ENCODE measurements around the gene HLCS. TPM values are rescaled to one million over a fixed set of nuclear protein-coding genes. Genes with fewer than 3 reads are reported as not detected.

HLCS gene
- polyA plus RNA-seq, 1 donor (not counting 4 experiments of a cell fraction or from before 2014, with no cell fraction given) = 11.5 TPM

- Histone ChIP-seq H4K20me1 (ENCODE audit: control insufficient read depth, extremely low read depth, insufficient read depth, low read length) (no peaks in the 10 kb centered on the region), H3K79me2 (ENCODE audit: control insufficient read depth, insufficient read depth, low read length) (no peaks in the 10 kb centered on the region), H3K36me3 (ENCODE audit: control insufficient read depth in 2 of 2, extremely low read depth in 1 of 2, insufficient read depth in 2 of 2, low read length in 2 of 2) (no peaks in the 10 kb centered on the region), H3K27ac (ENCODE audit: control insufficient read depth, insufficient read depth, low read length) (no peak overlapping the region), H3K9me1 (ENCODE audit: control insufficient read depth, extremely low read depth, insufficient read depth, low read length) (no peaks in the 10 kb centered on the region), H3K9me3 (ENCODE audit: control insufficient read depth, low read depth, low read length) (no peaks in the 10 kb centered on the region), H3K27me3 (ENCODE audit: control insufficient read depth, extremely low read depth, insufficient read depth, low read length) (no peaks in the 10 kb centered on the region), H3K4me2 (ENCODE audit: control insufficient read depth, extremely low read depth, insufficient read depth, low read depth, low read length) (no peak overlapping the region), H2AFZ (ENCODE audit: control insufficient read depth, low read length) (no peak overlapping the region), H3K4me1 (ENCODE audit: control insufficient read depth, extremely low read depth, insufficient read depth, low read length) (peaks cover 10% of the 10 kb centered on the region), H3K9ac (ENCODE audit: control insufficient read depth, extremely low read depth, insufficient read depth, low read length) (no peak overlapping the region), H3K4me3 (ENCODE audit: control insufficient read depth in 2 of 3, extremely low read depth in 1 of 3, insufficient read depth in 2 of 3, low read depth in 1 of 3, low read length in 3 of 3) (no peak overlapping the region)
- dilution Hi-C loops (cut with MboI; ENCODE audit: extremely low pct_ligation_motif_present, low sequenced_read_pairs) = no loop called here
- no peak for DNase-seq (ENCODE audit: low read depth, low spot score)
- FAIRE-seq = no peak
- TF ChIP-seq EZH2 (IDR thresholded peaks at IDR 0.05; ENCODE audit: low read length) = no peak
- TF ChIP-seq, protein P1, sequence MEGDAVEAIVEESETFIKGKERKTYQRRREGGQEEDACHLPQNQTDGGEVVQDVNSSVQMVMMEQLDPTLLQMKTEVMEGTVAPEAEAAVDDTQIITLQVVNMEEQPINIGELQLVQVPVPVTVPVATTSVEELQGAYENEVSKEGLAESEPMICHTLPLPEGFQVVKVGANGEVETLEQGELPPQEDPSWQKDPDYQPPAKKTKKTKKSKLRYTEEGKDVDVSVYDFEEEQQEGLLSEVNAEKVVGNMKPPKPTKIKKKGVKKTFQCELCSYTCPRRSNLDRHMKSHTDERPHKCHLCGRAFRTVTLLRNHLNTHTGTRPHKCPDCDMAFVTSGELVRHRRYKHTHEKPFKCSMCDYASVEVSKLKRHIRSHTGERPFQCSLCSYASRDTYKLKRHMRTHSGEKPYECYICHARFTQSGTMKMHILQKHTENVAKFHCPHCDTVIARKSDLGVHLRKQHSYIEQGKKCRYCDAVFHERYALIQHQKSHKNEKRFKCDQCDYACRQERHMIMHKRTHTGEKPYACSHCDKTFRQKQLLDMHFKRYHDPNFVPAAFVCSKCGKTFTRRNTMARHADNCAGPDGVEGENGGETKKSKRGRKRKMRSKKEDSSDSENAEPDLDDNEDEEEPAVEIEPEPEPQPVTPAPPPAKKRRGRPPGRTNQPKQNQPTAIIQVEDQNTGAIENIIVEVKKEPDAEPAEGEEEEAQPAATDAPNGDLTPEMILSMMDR (optimal IDR thresholded peaks at IDR 0.05 in 1 of 3, IDR thresholded peaks at IDR 0.05 in 1 of 3, conservative IDR thresholded peaks at IDR 0.05 in 1 of 3; ENCODE audit: extremely low read depth in 1 of 3, insufficient read depth in 2 of 3, low read length in 3 of 3) = no peak
Measured at GRCh38 chr21:36790616-36791015, 175.9 kb downstream of the HLCS start.

DNA sequence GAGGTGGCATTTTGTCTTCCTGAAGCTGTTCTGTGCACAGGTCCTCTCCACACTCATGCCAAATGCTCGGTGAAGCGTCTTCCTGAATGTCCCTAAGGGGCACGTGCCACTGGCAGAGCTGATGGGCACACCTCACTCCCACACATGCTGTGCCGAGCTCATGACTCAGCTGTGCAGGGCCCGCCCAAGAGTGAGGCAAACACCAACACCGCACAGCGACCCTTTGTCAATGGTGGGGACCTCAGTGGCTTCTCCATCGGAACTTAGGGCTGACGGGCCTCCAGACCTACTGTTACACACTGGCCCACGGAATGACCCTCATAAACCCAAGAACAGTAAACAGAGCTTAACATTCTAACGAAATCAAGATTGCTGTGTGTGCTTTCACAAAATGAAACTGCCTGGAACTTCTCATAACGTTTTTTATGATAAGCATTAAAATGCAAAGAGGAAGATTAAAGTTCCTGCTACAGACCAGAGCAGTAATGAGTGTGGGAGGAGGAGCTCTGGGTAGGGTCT is 178.3 kb downstream of the HLCS start:
- H3K9me1 ChIP-seq (ENCODE audit: control insufficient read depth, extremely low read depth, insufficient read depth, low read length) = no peaks in the 10 kb centered on the region
- peak; percentile 32 for FAIRE-seq

More for the DNA sequence above, 178.3 kb downstream of the HLCS start:
- Histone ChIP-seq H2AFZ (ENCODE audit: control insufficient read depth, low read length) (peak overlapping the region; percentile 48), H3K9me3 (ENCODE audit: control insufficient read depth, low read depth, low read length) (no peaks in the 10 kb centered on the region), H3K4me3 (ENCODE audit: control insufficient read depth in 2 of 3, extremely low read depth in 1 of 3, insufficient read depth in 2 of 3, low read depth in 1 of 3, low read length in 3 of 3) (peak overlapping the region in 1 of 3 experiments; percentile 31), H3K36me3 (ENCODE audit: control insufficient read depth in 2 of 2, extremely low read depth in 1 of 2, insufficient read depth in 2 of 2, low read length in 2 of 2) (no peaks in the 10 kb centered on the region), H3K4me1 (ENCODE audit: control insufficient read depth, extremely low read depth, insufficient read depth, low read length) (peaks cover 33% of the 10 kb centered on the region), H3K27ac (ENCODE audit: control insufficient read depth, insufficient read depth, low read length) (peak overlapping the region; percentile 8), H3K4me2 (ENCODE audit: control insufficient read depth, extremely low read depth, insufficient read depth, low read depth, low read length) (peak overlapping the region; percentile 71), H3K27me3 (ENCODE audit: control insufficient read depth, extremely low read depth, insufficient read depth, low read length) (no peaks in the 10 kb centered on the region), H3K79me2 (ENCODE audit: control insufficient read depth, insufficient read depth, low read length) (no peaks in the 10 kb centered on the region), H3K9ac (ENCODE audit: control insufficient read depth, extremely low read depth, insufficient read depth, low read length) (peak overlapping the region; percentile 43), H4K20me1 (ENCODE audit: control insufficient read depth, extremely low read depth, insufficient read depth, low read length) (no peaks in the 10 kb centered on the region)
- DNase-seq (ENCODE audit: low read depth, low spot score) = no peak
- TF ChIP-seq EZH2 (IDR thresholded peaks at IDR 0.05; ENCODE audit: low read length) = no peak
- TF ChIP-seq, protein P1 (optimal IDR thresholded peaks at IDR 0.05 in 1 of 3, IDR thresholded peaks at IDR 0.05 in 1 of 3, conservative IDR thresholded peaks at IDR 0.05 in 1 of 3; ENCODE audit: extremely low read depth in 1 of 3, insufficient read depth in 2 of 3, low read length in 3 of 3) = no peak
- dilution Hi-C loops (cut with MboI; ENCODE audit: extremely low pct_ligation_motif_present, low sequenced_read_pairs) = no loop called here
